Neural progenitor cell (in vitro differentiated cells): ENCODE results near the gene UGT1A8. TPM values are rescaled to one million over a fixed set of nuclear protein-coding genes. Genes with fewer than 3 reads are reported as not detected.

Experiments used
- DNase-seq: peaks from one replicate; pipeline ENCODE4 v3.0.0-alpha.2; 2016; ENCODE audit warnings: low spot score
- H2AFZ ChIP-seq: fragments of 200-600 bp; sonication (generic); replicated peaks from 2 replicates; pipeline ENCODE4 v1.6.1; 2016; ENCODE audit warnings: antibody characterized with exemption
- H3F3A ChIP-seq: fragments of 200-600 bp; sonication (generic); 2 replicates; pipeline ENCODE4 v1.6.1; 2016; ENCODE audit warnings: antibody characterized with exemption, low read depth
- H3K27ac ChIP-seq: fragments of 200-600 bp; sonication (generic); 2 replicates; pipeline ENCODE4 v1.5.1; 2016; ENCODE audit warnings: mild to moderate bottlenecking
- H3K27me3 ChIP-seq: fragments of 200-600 bp; sonication (generic); 2 replicates; pipeline ENCODE4 v1.6.1; 2016; ENCODE audit warnings: mild to moderate bottlenecking, moderate library complexity
- H3K36me3 ChIP-seq: fragments of 200-600 bp; sonication (generic); 2 replicates; pipeline ENCODE4 v1.5.1; 2016
- H3K4me1 ChIP-seq: fragments of 200-600 bp; sonication (generic); 2 replicates; pipeline ENCODE4 v1.6.1; 2016; ENCODE audit warnings: mixed run types
- H3K4me2 ChIP-seq: fragments of 200-600 bp; sonication (generic); 2 replicates; pipeline ENCODE4 v1.6.1; 2016
- H3K4me3 ChIP-seq: fragments of 200-600 bp; sonication (generic); 2 replicates; pipeline ENCODE4 v1.5.1; 2016
- H3K79me2 ChIP-seq: fragments of 200-600 bp; sonication (generic); 2 replicates; pipeline ENCODE4 v1.6.1; 2016; ENCODE audit warnings: low read depth
- H3K9ac ChIP-seq: fragments of 200-600 bp; sonication (generic); 2 replicates; pipeline ENCODE4 v1.6.1; 2016
- H3K9me3 ChIP-seq: fragments of 200-600 bp; sonication (generic); 2 replicates; pipeline ENCODE4 v1.5.1; 2016; ENCODE audit warnings: low read depth
- H4K20me1 ChIP-seq: fragments of 200-600 bp; sonication (generic); 2 replicates; pipeline ENCODE4 v1.6.1; 2016; ENCODE audit warnings: low read depth
- H3K27ac Mint-ChIP-seq: 3 replicates; pipeline ENCODE4 v1.8.0; 2021; ENCODE audit warnings: mixed read lengths
- H3K27me3 Mint-ChIP-seq: 2 replicates; pipeline ENCODE4 v1.8.0; 2022; ENCODE audit warnings: low read depth, mild to moderate bottlenecking, inconsistent platforms, moderate library complexity, mixed read lengths; ENCODE audit not compliant: insufficient read depth
- H3K36me3 Mint-ChIP-seq: 3 replicates; pipeline ENCODE4 v1.8.0; 2021; ENCODE audit warnings: mixed read lengths
- H3K4me1 Mint-ChIP-seq: 3 replicates; pipeline ENCODE4 v1.8.0; 2021; ENCODE audit warnings: mixed read lengths
- H3K4me3 Mint-ChIP-seq: 3 replicates; pipeline ENCODE4 v1.8.0; 2021; ENCODE audit warnings: mild to moderate bottlenecking, moderate library complexity, mixed read lengths
- H3K9me3 Mint-ChIP-seq: 3 replicates; pipeline ENCODE4 v1.8.0; 2020; ENCODE audit warnings: mixed read lengths
- EZH2 ChIP-seq: fragments of 200-600 bp; sonication (generic); IDR thresholded peaks from 2 replicates; pipeline ENCODE4 v1.6.1; 2017; ENCODE audit warnings: antibody characterized with exemption, mild to moderate bottlenecking, moderate library complexity
- EZH2phosphoT487 ChIP-seq: fragments of 200-600 bp; sonication (generic); IDR thresholded peaks from 2 replicates; pipeline ENCODE4 v1.6.1; 2017; ENCODE audit warnings: antibody characterized with exemption
- total RNA-seq: library from RNA; depleted of rRNA; stranded (reverse); fragments of >200 nt; gene quantifications from 2 replicates; pipeline ENCODE4 v1.2.3, GENCODE V29; 2015; ENCODE audit warnings: low replicate concordance
- TF ChIP-seq, protein P1 (sequence below): fragments of 200-600 bp; sonication (generic); IDR thresholded peaks from 2 replicates; pipeline ENCODE4 v1.5.1; 2017; ENCODE audit warnings: antibody characterized with exemption, mild to moderate bottlenecking

Gene UGT1A8
- total RNA-seq, 1 donor from 2014 or later = not detected

DNA sequence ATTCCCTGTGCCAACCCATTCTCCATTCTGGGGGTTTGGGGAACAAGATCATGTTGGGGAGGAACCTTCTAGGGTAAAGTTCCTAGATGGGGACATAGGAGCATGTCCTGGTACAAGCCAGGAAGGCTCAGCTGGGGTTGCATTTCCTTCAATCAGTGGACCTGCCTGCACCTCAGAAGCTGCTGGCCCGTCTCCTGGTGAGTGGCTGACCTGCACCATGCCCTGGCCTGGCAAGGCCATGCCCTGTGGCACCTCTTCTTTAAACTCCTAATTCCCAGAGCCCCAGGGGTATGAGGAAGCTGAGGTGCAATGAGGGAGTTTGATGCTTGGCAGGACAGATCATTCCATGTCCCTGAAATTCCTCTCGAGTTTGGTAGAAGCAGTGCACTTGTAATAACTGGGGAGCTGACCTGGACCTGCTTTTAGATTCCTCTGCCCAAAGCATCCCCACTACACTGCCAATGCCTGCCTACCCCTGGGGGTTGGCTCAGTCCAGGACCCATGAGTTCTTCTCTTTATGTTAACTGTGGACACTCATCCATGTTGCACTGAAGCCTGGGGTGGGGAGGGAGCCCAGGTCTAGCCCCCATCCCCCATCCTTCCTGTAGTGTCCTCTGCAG lies 186.0 kb downstream of the UGT1A8 start:
- Mint-ChIP-seq H3K9me3 (peaks cover 16% of the 10 kb centered on the region), H3K36me3 (no peaks in the 10 kb centered on the region), H3K27ac (no peak overlapping the region), H3K27me3 (peaks cover 4% of the 10 kb centered on the region), H3K4me3 (no peak overlapping the region), H3K4me1 (no peaks in the 10 kb centered on the region)
- Histone ChIP-seq H3K4me3 (no peak overlapping the region), H3K9ac (no peak overlapping the region), H3K4me1 (no peaks in the 10 kb centered on the region), H3F3A (no peaks in the 10 kb centered on the region), H3K4me2 (no peak overlapping the region), H3K27ac (no peak overlapping the region), H3K79me2 (no peaks in the 10 kb centered on the region), H2AFZ (no peak overlapping the region), H3K36me3 (no peaks in the 10 kb centered on the region), H4K20me1 (no peaks in the 10 kb centered on the region), H3K27me3 (no peaks in the 10 kb centered on the region), H3K9me3 (no peaks in the 10 kb centered on the region)
- TF ChIP-seq EZH2 (no peak), EZH2phosphoT487 (no peak)
- TF ChIP-seq, protein P1, sequence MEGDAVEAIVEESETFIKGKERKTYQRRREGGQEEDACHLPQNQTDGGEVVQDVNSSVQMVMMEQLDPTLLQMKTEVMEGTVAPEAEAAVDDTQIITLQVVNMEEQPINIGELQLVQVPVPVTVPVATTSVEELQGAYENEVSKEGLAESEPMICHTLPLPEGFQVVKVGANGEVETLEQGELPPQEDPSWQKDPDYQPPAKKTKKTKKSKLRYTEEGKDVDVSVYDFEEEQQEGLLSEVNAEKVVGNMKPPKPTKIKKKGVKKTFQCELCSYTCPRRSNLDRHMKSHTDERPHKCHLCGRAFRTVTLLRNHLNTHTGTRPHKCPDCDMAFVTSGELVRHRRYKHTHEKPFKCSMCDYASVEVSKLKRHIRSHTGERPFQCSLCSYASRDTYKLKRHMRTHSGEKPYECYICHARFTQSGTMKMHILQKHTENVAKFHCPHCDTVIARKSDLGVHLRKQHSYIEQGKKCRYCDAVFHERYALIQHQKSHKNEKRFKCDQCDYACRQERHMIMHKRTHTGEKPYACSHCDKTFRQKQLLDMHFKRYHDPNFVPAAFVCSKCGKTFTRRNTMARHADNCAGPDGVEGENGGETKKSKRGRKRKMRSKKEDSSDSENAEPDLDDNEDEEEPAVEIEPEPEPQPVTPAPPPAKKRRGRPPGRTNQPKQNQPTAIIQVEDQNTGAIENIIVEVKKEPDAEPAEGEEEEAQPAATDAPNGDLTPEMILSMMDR = no peak
- DNase-seq = no peak

DNA sequence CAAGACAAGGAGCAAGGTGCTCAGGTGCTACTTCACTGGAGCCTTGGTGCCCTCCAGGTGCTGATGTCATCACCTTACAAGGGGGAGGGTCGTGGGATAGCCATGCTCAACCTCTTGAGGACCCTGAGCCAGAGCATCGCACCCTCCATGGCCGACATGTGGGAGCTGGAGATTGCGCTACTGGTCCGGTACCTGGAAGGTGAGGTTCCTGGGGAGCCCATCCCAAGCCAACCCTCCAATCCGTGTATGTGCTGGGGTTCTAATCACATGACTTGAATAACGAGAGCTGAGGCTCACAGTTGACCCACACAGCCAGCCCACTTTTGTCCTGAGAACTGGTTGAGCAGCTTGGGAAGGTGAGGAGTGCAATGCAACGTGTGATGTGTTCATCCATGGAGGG lies 186.6 kb downstream of the UGT1A8 start:
- Mint-ChIP-seq H3K4me1 (no peaks in the 10 kb centered on the region), H3K4me3 (no peak overlapping the region), H3K27ac (no peak overlapping the region), H3K9me3 (peaks cover 16% of the 10 kb centered on the region), H3K36me3 (no peaks in the 10 kb centered on the region), H3K27me3 (peaks cover 4% of the 10 kb centered on the region)
- Histone ChIP-seq H3K4me1 (no peaks in the 10 kb centered on the region), H3K4me2 (no peak overlapping the region), H3K4me3 (no peak overlapping the region), H3K9me3 (no peaks in the 10 kb centered on the region), H3K36me3 (no peaks in the 10 kb centered on the region), H3K27ac (no peak overlapping the region), H3K27me3 (no peaks in the 10 kb centered on the region), H3K9ac (no peak overlapping the region), H4K20me1 (no peaks in the 10 kb centered on the region), H3F3A (no peaks in the 10 kb centered on the region), H2AFZ (no peak overlapping the region), H3K79me2 (no peaks in the 10 kb centered on the region)
- no peak for DNase-seq
- TF ChIP-seq EZH2phosphoT487 = no peak
- TF ChIP-seq, protein P1 = no peak
- TF ChIP-seq EZH2 = no peak

DNA sequence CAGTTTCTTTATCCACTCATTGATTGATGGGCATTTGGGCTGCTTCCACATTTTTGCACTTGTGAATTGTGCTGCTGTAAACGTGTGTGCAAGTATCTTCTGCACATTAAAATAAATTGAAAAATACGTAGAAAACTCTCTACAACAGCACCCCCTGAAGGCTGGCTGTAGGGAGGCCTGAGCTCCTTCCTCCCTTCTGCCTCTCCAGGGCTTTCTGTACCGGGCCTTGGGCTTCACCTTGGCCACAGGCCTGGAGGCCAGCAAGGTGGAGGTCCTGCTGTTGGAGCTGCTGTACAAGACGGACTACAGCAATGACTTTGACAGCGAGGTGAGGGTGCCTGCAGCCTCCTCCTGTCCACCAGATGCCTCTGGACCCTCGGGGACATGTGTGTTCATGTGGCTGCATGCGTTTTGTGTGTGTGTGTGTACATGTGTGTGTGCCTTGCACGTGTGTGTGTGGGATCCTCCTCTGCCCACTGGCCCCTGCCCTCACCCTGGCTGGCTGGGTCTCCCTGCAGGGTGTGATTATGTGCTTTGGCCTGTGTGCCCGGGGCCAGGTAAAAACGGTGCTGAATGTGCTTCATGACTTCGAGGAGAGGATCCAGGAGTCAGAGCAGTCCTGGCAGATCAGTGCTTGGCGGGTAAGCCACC lies 189.9 kb downstream of the UGT1A8 start:
- no peaks in the 10 kb centered on the region for H3K79me2 ChIP-seq
- no peak overlapping the region for H3K4me3 Mint-ChIP-seq
- peaks cover 8% of the 10 kb centered on the region for H3K9me3 Mint-ChIP-seq
- no peaks in the 10 kb centered on the region for H3K4me1 ChIP-seq
- H3K27me3 Mint-ChIP-seq = peaks cover 2% of the 10 kb centered on the region
- no peaks in the 10 kb centered on the region for H3K27me3 ChIP-seq
- no peaks in the 10 kb centered on the region for H3F3A ChIP-seq
- H2AFZ ChIP-seq = no peak overlapping the region
- no peak overlapping the region for H3K9ac ChIP-seq
- H4K20me1 ChIP-seq = no peaks in the 10 kb centered on the region
- no peak overlapping the region for H3K27ac Mint-ChIP-seq
- H3K27ac ChIP-seq = no peak overlapping the region
- H3K36me3 ChIP-seq = no peaks in the 10 kb centered on the region
- no peak overlapping the region for H3K4me2 ChIP-seq
- TF ChIP-seq, protein P1 = no peak
- TF ChIP-seq EZH2 (no peak), EZH2phosphoT487 (no peak)
- H3K36me3 Mint-ChIP-seq = no peaks in the 10 kb centered on the region
- no peak for DNase-seq
- H3K9me3 ChIP-seq = no peaks in the 10 kb centered on the region
- H3K4me1 Mint-ChIP-seq = no peaks in the 10 kb centered on the region
- no peak overlapping the region for H3K4me3 ChIP-seq
